HepG2 (cell line): ENCODE measurements around the gene SLC25A1. TPM values are rescaled to one million over a fixed set of nuclear protein-coding genes. Genes with fewer than 3 reads are reported as not detected.

Experiments
- ATAC-seq: fragments of 200-7000 bp; cut with Tn5 transposase; 3 replicates; pipeline ENCODE4 v1.9.1; 2020; ENCODE audit warnings: mild to moderate bottlenecking, moderate library complexity
- BruUV-seq: library from RNA; stranded (reverse); fragments of 400-500 nt; replicated peaks from 2 replicates; lab custom pipeline; 2021; lab: Mats Ljungman, UMichigan
- CTCF ChIA-PET: fragments of 300-600 bp; formaldehyde crosslinking; extraction: SDS; loops from one replicate; lab custom pipeline; 2021; ENCODE audit warnings: low total read pairs, inconsistent platforms, low intra/inter-chr PET ratio; lab: Yijun Ruan, JAX
- POLR2A ChIA-PET: fragments of 350-600 bp; sonication (Branson Sonifier 250); formaldehyde crosslinking; loops from one replicate; lab custom pipeline; 2020; ENCODE audit warnings: antibody characterized with exemption, inconsistent platforms; lab: Yijun Ruan, JAX
- DNase-seq: peaks from one replicate; pipeline ENCODE4 v3.0.0-alpha.2; 2015; ENCODE audit warnings: low spot score
- FAIRE-seq: peaks from 3 replicates; lab custom pipeline; 2011; peaks lifted over from hg19 to GRCh38; lab: Jason Lieb, UNC
- H2AFZ ChIP-seq: one replicate; pipeline ENCODE4 v1.6.1; 2011; ENCODE audit warnings: low read length, inconsistent platforms
- H3K27ac ChIP-seq: fragments of 300-600 bp; 3 replicates; pipeline ENCODE4 v1.8.0; 2011; ENCODE audit warnings: mixed run types, mild to moderate bottlenecking, mixed read lengths, low read length, inconsistent platforms; ENCODE audit not compliant: insufficient read depth; ENCODE audit errors: extremely low read length
- H3K27me3 ChIP-seq, 2 experiments: fragments of 200-600 bp in 1 of 2; 2 replicates in 1 of 2; 3 replicates in 1 of 2; pipeline versions ENCODE4 v1.6.0 to v1.8.0; 2011; ENCODE audit warnings: low read length in 2 of 2, mild to moderate bottlenecking in 2 of 2, moderate library complexity in 2 of 2, inconsistent platforms in 1 of 2; ENCODE audit not compliant: insufficient read depth in 2 of 2, control insufficient read depth in 1 of 2
- H3K36me3 ChIP-seq, 2 experiments: fragments of 200-600 bp in 1 of 2; replicated peaks in 1 of 2; 2 replicates in 1 of 2; 3 replicates in 1 of 2; pipeline versions ENCODE4 v1.5.1 to v1.8.0; 2011; ENCODE audit warnings: low read length in 2 of 2, inconsistent platforms in 1 of 2; ENCODE audit not compliant: insufficient read depth in 2 of 2, control insufficient read depth in 1 of 2
- H3K4me1 ChIP-seq: 2 replicates; pipeline ENCODE4 v1.5.1; 2012; ENCODE audit warnings: low read length, inconsistent platforms; ENCODE audit not compliant: insufficient read depth
- H3K4me2 ChIP-seq: 2 replicates; pipeline ENCODE4 v1.6.0; 2011; ENCODE audit warnings: low read depth, low read length, inconsistent platforms
- H3K4me3 ChIP-seq, 3 experiments: fragments of 200-600 bp in 1 of 3; sonication (generic), shearing (Covaris generic) in 1 of 3; replicated peaks in 1 of 3; 2 replicates each; pipeline ENCODE4 v1.5.1; 2011 to 2016; ENCODE audit warnings: low read length in 3 of 3, inconsistent platforms in 2 of 3, low read depth in 2 of 3, mild to moderate bottlenecking in 2 of 3, control low read depth in 1 of 3, mixed read lengths in 1 of 3; ENCODE audit not compliant: insufficient read depth in 1 of 3
- H3K79me2 ChIP-seq: one replicate; pipeline ENCODE4 v1.6.1; 2011; ENCODE audit warnings: low read length, inconsistent platforms; ENCODE audit not compliant: insufficient read depth
- H3K9ac ChIP-seq: 2 replicates; pipeline ENCODE4 v1.6.0; 2011; ENCODE audit warnings: mild to moderate bottlenecking, low read depth, low read length, inconsistent platforms; ENCODE audit not compliant: insufficient read depth
- H3K9me3 ChIP-seq: 2 replicates; pipeline ENCODE4 v1.5.1; 2012; ENCODE audit warnings: mild to moderate bottlenecking, low read length
- H4K20me1 ChIP-seq: 2 replicates; pipeline ENCODE4 v1.6.0; 2011; ENCODE audit warnings: inconsistent platforms, mild to moderate bottlenecking, low read length, moderate library complexity; ENCODE audit not compliant: insufficient read depth
- CHD4 ChIP-seq: fragments of 200-600 bp; sonication (generic); IDR thresholded peaks from 2 replicates; pipeline ENCODE4 v1.7.0; 2017; ENCODE audit warnings: mild to moderate bottlenecking, low read length, borderline replicate concordance
- KLF13 ChIP-seq: sonication (generic); formaldehyde crosslinking; IDR thresholded peaks from 2 replicates; pipeline ENCODE4 v1.4.0; 2020; ENCODE audit warnings: mild to moderate bottlenecking, missing genetic modification reagents
- THAP8 ChIP-seq: sonication (generic); formaldehyde crosslinking; IDR thresholded peaks from 2 replicates; pipeline ENCODE4 v1.5.1; 2020; ENCODE audit warnings: missing genetic modification reagents, mild to moderate bottlenecking, borderline replicate concordance
- YEATS2 ChIP-seq: sonication (generic); formaldehyde crosslinking; IDR thresholded peaks from 2 replicates; pipeline ENCODE4 v1.4.0; 2020; ENCODE audit warnings: missing genetic modification reagents, borderline replicate concordance
- ZBTB25 ChIP-seq: IDR thresholded peaks from 2 replicates; pipeline ENCODE4 v1.6.1; 2018; ENCODE audit warnings: missing genetic modification reagents
- ZFP91 ChIP-seq: sonication (generic); formaldehyde crosslinking; IDR thresholded peaks from 2 replicates; pipeline ENCODE4 v1.9.0; 2022; ENCODE audit warnings: missing genetic modification reagents, mild to moderate bottlenecking, borderline replicate concordance
- ZNF720 ChIP-seq: sonication (generic); formaldehyde crosslinking; IDR thresholded peaks from 2 replicates; pipeline ENCODE4 v1.4.0; 2020; ENCODE audit warnings: missing genetic modification reagents
- WGBS: methylation state at CpG from one replicate; pipeline ENCODE4 v1.1.6; 2017; ENCODE audit warnings: low lambda C conversion rate; 5-methylcytosine and 5-hydroxymethylcytosine counted together
- in situ Hi-C: cut with HindIII; loops from 2 replicates; pipeline ENCODE4 v1.10.0; 2017; ENCODE audit warnings: low pct_unique_long_range_greater_than_20kb; ENCODE audit not compliant: extremely low pct_ligation_motif_present
- intact Hi-C: fragments of 100-400 bp; cut with micrococcal nuclease; formaldehyde crosslinking; loops from one replicate; pipeline ENCODE4 v1.10.0; 2022; ENCODE audit not compliant: unreplicated experiment
- polyA plus RNA-seq, 8 experiments: library from polyadenylated mRNA; depleted of rRNA in 3 of 8; stranded (reverse) in 7 of 8; unstranded in 1 of 8; fragments of >200 nt; fragmentation: Illumina TruSeq in 4 of 8; extraction: Trizol in 4 of 8; gene quantifications; 2 replicates each; pipeline versions ENCODE4 v1.2.1 to v1.2.3, GENCODE V29; 2011 to 2016; ENCODE audit warnings: low read depth in 4 of 8, missing spikeins in 1 of 8, mixed read lengths in 1 of 8; ENCODE audit not compliant: insufficient read depth in 1 of 8
- total RNA-seq, 5 experiments: library from RNA; depleted of rRNA; stranded (reverse); fragments of >200 nt; fragmentation: Illumina TruSeq; extraction: Trizol; gene quantifications; 2 replicates each; pipeline ENCODE4 v1.2.3, GENCODE V29; 2016; ENCODE audit warnings: low read depth in 1 of 5

The SLC25A1 gene
- total and polyA plus RNA-seq, 2 of the 13 experiments (the other 11 are each of a cell fraction or from before 2014, with no cell fraction given): 49.4 to 161 TPM

- no peak overlapping the region for H3K9ac ChIP-seq
- no peak overlapping the region for H3K27ac ChIP-seq
- no peaks in the 10 kb centered on the region for H3K9me3 ChIP-seq
- H3K79me2 ChIP-seq: no peaks in the 10 kb centered on the region
- 92% methylated on average over 10 of the region's 10 CpGs for WGBS
- no peak overlapping the region for H3K4me3 ChIP-seq
- no peak overlapping the region for H2AFZ ChIP-seq
- no peak for TF ChIP-seq KLF13 (CRISPR knock-in tag)
- TF ChIP-seq CHD4: no peak
- no peak for TF ChIP-seq THAP8 (CRISPR knock-in tag)
- TF ChIP-seq ZBTB25 (CRISPR knock-in tag): no peak
- no peak for TF ChIP-seq YEATS2
- TF ChIP-seq ZFP91 (CRISPR knock-in tag): no peak
- no peak for TF ChIP-seq ZNF720 (CRISPR knock-in tag)
- ChIA-PET POLR2A (no interaction called here), CTCF (no interaction called here)
- intact Hi-C loops (no loop called here), in situ Hi-C loops (no loop called here)
- peaks cover 0 to 2% of the 10 kb centered on the region in 2 experiments; a peak in 3 of 5 replicates for H3K36me3 ChIP-seq
- ATAC-seq (no peak), DNase-seq (no peak), FAIRE-seq (no peak)
- H3K4me1 ChIP-seq: no peaks in the 10 kb centered on the region
- no TSS peak for BruUV-seq
- H3K4me2 ChIP-seq: no peak overlapping the region
- H4K20me1 ChIP-seq: no peaks in the 10 kb centered on the region
- no peaks in the 10 kb centered on the region for H3K27me3 ChIP-seq
Observed at GRCh38 chr22:19197997-19198865, 19.7 kb upstream of the SLC25A1 start.
